Measurements from ENCODE around the gene AADACL2.
"Not testable (repeated sequence)": the region's sequence is repeated elsewhere in the genome, so short reads cannot be mapped to it uniquely, and the experiment has no call there.

Gene AADACL2

GRCh38 chr3:151733613-151734012 lies at the start of gene AADACL2:
AADACL2 (plus strand) TSS chr3:151733927; CDS start chr3:151734036, 109 bp downstream.
- no peak for DNase-seq

DNA sequence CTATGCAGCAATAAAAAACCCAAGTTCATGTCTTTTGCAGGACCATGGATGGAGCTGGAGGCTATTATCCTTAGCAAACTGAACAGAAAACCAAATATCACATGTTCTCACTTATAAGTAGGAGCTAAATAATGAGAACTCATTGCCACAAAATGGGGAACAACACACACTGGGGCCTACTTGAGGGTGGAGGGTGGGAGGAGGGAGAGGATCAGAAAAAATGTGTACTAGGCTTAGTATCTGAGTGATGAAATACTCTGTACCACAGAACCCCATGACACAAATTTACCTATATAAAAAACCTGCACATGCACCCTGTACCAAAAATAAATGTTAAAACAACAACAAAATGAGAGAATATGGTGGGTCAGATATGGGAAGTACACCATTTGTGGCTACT lies 49.6 kb upstream of the AADACL2 start:
- no peak for DNase-seq

- no peak for DNase-seq
Measured at GRCh38 chr3:151686257-151686656, 47.5 kb upstream of the AADACL2 start.

- DNase-seq: no peak
Measured at GRCh38 chr3:151687076-151687475, 46.7 kb upstream of the AADACL2 start.

- DNase-seq: no peak
Measured at GRCh38 chr3:151688571-151688970, 45.2 kb upstream of the AADACL2 start.

DNA sequence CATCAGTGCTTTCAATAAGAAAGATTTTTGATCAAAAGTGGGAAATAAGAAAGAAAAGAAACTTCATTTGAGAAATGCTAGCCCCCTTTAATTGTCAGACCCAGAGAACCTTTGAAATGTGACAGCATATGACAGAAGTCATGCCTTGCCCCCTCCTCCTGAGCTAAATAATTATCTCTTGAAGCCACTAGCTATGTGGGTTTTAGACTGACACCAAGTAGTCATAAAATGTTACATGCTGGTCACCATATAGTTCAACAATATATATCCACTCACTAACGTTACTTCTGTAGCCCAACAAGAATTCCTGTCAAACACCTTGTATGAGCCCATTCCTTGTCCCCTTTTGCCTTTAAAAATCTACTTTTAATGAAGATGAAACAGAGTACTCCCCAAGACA lies 43.1 kb upstream of the AADACL2 start:
- DNase-seq: no peak

GRCh38 chr3:151697496-151697895 lies 36.2 kb upstream of the AADACL2 start:
- DNase-seq: no peak

DNA sequence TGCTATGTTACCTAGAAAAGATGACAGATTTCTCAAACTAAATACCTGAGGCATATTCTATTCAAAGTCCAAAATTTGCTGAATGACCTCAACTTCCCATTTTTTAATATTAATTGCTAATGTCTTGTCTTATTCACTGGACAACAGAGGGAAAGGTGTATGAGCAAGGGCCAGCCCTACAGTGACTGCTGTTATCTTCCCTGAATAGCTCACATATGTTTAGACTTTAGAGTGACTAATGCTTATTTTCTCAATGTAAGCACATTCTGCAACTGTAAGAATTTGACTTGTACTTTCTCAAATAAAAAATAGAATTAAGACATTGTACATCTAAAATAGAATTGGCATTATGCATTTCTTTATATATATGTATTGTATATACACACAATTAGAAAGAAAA lies 26.5 kb upstream of the AADACL2 start:
- no peak for DNase-seq

DNA sequence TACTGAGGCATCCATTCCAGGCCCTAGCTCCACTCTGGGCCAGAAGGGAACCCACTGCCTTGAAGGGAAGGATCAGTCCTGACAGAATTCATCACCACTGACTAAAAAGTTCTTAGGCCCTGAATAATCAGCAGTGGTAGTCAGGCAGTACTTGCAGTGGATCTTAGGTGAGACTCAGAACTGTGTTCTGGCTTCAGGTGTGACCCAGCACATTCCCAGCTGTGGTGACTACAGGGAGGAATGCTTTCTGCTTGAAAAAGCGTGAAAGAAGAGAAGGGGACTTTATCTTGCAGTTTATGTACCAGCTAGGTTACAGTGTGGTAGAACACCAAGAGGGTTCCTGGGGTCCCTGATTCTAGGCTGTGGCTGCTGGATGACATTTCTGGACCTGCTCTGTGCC lies 24.9 kb upstream of the AADACL2 start:
- no peak for DNase-seq

DNA sequence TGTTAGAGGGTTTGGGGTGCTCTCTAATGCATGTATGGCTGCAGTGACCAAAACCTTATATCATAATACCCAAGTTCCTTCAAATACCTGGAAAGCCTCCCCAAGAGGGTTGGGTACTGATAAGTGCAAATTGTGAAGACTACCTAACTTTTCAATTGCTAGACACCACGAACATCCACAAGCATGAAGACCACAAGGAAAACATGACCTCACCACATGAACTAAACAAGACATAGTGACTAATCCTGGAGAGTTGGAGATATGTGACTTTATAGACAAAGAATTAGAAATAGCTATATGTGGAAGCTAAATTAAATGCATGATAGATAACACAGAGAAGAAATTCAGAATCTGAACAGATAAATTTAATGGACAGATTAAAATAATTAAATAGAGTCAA lies 23.9 kb upstream of the AADACL2 start:
- no peak for DNase-seq

- no peak for DNase-seq
Measured at GRCh38 chr3:151721294-151721693, 12.4 kb upstream of the AADACL2 start.

- DNase-seq: no peak
Measured at GRCh38 chr3:151722856-151723255, 10.9 kb upstream of the AADACL2 start.

DNA sequence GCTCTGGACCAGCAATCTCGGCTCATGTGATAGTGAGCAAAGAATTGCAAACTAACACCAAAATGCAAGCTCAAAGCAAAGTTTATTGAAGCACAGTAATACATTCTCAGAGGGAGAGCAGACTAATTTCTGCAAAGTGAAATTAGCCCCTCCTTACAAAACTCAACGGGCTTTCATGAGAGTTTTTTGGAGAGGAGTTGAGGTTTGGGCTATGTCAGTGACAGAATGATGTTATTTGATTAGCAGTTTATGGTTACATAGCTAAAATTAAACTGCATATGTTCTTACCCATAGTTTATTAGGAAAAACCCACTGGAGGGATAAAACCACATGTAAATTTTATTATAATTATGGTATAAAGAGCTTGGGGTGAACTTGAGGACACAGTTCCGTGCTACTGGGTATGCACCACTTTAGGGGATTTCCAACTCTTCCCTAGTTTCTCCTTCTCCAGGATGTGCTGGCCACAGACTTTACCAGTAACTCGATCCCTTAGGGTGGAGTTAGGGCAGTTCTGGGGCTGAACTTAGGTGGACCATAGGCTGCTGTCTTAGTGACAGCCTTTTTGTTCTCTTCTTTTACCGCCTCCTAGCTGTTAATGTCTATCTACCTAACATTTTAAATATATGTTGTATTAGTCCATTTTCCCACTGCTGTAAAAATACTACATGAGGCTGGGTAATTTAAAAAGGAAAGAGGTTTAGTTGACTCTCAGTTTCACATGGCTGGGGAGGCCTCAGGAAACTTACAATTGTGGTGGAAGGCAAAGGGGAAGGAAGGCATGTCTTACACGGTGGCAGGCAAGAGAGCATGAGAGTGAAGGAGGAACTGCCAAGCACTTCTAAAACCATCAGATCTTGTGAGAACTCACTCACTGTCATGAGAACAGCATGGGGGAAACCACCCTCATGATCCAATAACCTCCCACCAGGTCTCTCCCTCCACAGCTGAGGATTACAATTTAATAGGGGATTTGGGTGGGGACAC lies 8.9 kb upstream of the AADACL2 start:
- DNase-seq: no peak

DNA sequence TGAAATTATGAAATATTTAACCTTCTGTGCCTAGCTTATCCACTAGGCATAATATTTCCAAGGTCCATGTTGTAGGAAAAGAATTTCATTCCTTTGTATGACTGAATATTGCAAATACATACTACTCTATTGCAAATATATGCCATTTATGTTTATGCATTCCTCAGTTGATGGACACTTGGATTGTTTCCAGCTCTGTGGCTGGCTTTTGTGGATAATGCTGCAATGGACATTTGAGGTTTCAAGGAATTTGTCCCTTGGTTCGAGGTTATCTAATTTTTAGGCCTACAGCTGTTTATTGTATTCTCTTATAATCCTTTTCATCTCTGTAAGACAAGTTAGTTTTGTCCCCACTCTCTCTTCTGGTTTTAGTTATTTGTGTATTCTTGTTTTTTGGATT lies 7.7 kb upstream of the AADACL2 start:
- DNase-seq: no peak

DNA sequence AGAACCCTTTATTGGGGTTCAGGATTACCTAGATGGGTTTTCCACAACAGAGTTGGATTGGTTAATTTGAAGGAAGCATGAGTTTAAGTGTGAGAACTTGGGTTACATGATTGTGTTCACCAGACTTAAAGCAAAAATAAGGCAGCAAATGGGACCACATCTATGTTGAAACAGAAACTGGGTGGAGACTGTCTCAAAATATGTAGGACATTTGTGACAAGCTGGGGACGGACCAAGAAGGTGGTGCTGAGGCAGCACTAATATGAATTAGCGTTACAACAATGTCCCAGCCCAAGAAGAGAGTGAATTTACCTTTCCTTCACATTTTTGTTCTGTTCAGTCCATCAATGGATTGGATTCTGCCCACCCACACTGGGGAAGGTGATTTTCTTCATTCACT lies 866 bp upstream of the AADACL2 start:
- DNase-seq: no peak

- DNase-seq: no peak
Measured at GRCh38 chr3:151740581-151740980, 6.9 kb downstream of the AADACL2 start.

GRCh38 chr3:151743855-151744254 lies 10.1 kb downstream of the AADACL2 start:
- no peak for DNase-seq

DNA sequence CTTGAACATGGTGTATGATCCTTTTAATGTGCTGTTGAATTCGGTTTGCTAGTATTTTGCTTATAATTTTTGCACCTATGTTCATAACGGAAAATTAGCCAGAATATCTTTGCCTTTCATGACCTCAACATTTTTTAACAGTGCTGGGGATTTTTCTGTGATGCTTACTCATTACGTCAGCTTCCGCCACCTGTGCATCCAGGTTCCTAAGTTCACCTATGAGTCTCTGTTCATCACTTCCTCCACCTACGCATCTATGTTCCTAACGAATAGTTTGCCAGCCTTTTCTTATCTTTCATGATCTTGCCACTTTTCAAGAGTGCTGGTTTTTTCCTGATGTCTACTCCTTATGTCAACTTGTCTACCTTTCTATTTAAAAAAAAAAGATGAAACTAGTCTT lies 16.5 kb downstream of the AADACL2 start:
- DNase-seq: no peak

- no peak for DNase-seq
Measured at GRCh38 chr3:151750678-151751077, 17.0 kb downstream of the AADACL2 start.

DNA sequence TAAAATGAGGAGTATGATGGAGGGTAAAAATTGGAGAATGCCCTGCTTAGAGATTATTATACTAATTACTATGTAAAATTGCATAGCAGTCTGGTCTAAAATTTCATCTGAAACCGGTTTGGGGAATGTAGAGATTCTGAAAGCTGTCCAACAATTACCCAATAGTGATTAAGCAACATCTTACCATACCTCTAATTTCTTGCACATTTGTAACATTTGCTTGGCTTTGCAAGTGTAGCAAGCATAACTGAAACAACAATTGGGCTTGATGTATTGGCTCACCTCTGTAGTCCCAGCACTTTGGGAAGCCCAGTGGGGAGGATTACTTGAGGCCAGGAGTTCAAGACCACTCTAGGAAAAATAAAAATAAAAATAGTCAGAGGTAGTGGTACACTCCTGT lies 17.4 kb downstream of the AADACL2 start:
- no peak for DNase-seq

GRCh38 chr3:151753846-151754245 lies 20.1 kb downstream of the AADACL2 start:
- DNase-seq: no peak

GRCh38 chr3:151761581-151761980 lies 27.9 kb downstream of the AADACL2 start:
- no peak for DNase-seq

- DNase-seq: not testable (repeated sequence)
Measured at GRCh38 chr3:151764699-151765098, 31.0 kb downstream of the AADACL2 start.

DNA sequence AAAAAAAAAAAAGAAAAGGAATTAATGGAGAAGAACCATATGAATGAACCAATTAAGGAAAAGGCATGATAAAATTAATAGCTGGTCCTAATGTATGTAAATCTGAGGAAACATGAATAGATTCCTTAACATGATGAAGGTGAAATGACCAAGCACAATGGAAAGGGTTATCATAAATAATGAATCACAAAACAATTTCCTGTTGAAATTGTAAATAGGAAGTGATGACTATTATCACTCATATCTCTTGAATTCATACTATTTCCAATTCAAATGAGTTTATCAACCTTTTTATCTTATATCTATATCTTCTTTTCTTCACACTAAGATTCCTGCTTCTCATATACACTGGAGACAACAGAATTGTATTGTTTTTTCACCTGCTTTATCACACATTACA lies 32.0 kb downstream of the AADACL2 start:
- DNase-seq: no peak

DNA sequence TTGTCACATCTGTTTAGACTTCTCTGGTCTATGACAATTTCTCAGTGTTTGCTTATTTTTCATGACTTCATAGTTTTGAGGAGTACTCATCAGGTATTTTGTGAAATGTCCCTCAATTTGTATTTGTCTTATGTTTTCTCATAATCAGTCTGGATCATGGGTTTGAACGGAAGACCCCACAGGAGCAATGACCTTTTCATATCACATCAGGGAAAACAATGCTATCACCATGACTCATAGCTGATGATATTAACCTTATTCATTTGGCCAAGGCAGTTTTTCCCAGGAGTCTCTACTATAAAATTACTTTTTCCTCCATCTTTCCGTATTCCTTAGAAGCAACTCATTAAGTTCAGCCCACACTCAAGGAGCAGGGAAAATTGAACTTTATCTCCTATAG lies 32.7 kb downstream of the AADACL2 start:
- DNase-seq: no peak
